ENCODE data around the gene REEP1. TPM values are rescaled to one million over a fixed set of nuclear protein-coding genes. Genes with fewer than 3 reads are reported as not detected.

Gene REEP1
- total and polyA plus RNA-seq, 9 of the 15 experiments (the other 6 are each of a cell fraction or from before 2014, with no cell fraction given) = 0.11 to 0.67 (median 0.13) TPM

GRCh38 chr2:86189782-86190416, 147.5 kb downstream of the REEP1 start (continued):
- TF ChIP-seq POLR2B (IDR thresholded peaks at IDR 0.05; ENCODE audit: low read depth, partially characterized antibody) (no peak), HOMEZ (CRISPR knock-in tag; IDR thresholded peaks at IDR 0.05) (no peak), POLR2H (tag; IDR thresholded peaks at IDR 0.05; ENCODE audit: low read depth) (peak; percentile 30; the same call in 1 of the 2 replicates), ZNF75A (CRISPR knock-in tag; IDR thresholded peaks at IDR 0.05) (no peak), NKRF (IDR thresholded peaks at IDR 0.05; ENCODE audit: borderline replicate concordance) (peak; percentile 16; the same call in 1 of the 2 replicates), TAF9B (IDR thresholded peaks at IDR 0.05; ENCODE audit: partially characterized antibody) (peak; percentile 52), ARHGAP35 (IDR thresholded peaks at IDR 0.05; ENCODE audit: partially characterized antibody) (no peak), TEAD4 (IDR thresholded peaks at IDR 0.05; ENCODE audit: low read length) (peak; percentile 64), TEAD4 (CRISPR knock-in tag; IDR thresholded peaks at IDR 0.05; ENCODE audit: borderline replicate concordance) (no peak), MLLT1 (IDR thresholded peaks at IDR 0.05) (no peak), CBFA2T3 (IDR thresholded peaks at IDR 0.05) (peak; percentile 62), ATF3 (IDR thresholded peaks at IDR 0.05) (no peak), ATF3 (CRISPR knock-in tag; conservative IDR thresholded peaks at IDR 0.05) (no peak), ZNF384 (IDR thresholded peaks at IDR 0.05; ENCODE audit: low read depth, low read length) (no peak)
